K562 (cell line): Measurements from ENCODE around the gene ZNF763. TPM values are rescaled to one million over a fixed set of nuclear protein-coding genes. Genes with fewer than 3 reads are reported as not detected.

Source experiments
- ATAC-seq: fragments of 200-7000 bp; cut with Tn5 transposase; 3 replicates; pipeline ENCODE4 v1.9.1; 2020; ENCODE audit warnings: moderate library complexity
- BruUV-seq: library from RNA; stranded (reverse); fragments of 400-500 nt; replicated peaks from 2 replicates; lab custom pipeline; 2021; lab: Mats Ljungman, UMichigan
- CTCF ChIA-PET: fragments of 300-600 bp; formaldehyde crosslinking; extraction: SDS; loops from one replicate; lab custom pipeline; 2021; ENCODE audit warnings: low intra/inter-chr PET ratio; lab: Yijun Ruan, JAX
- POLR2A ChIA-PET: fragments of 300-600, 350-650 bp; sonication (Branson Sonifier 250); formaldehyde crosslinking; extraction: SDS; loops from one replicate; lab custom pipeline; 2021; ENCODE audit warnings: antibody characterized with exemption, inconsistent platforms; lab: Yijun Ruan, JAX
- DNase-seq, 4 experiments: peaks; one replicate each; pipeline versions ENCODE4 v3.0.0 to v3.0.0-alpha.2; 2011 to 2018; ENCODE audit warnings: low spot score in 3 of 4, mixed read lengths in 3 of 4; ENCODE audit errors: extremely low read depth in 1 of 4
- FAIRE-seq: peaks from 2 replicates; lab custom pipeline; 2011; peaks lifted over from hg19 to GRCh38; lab: Jason Lieb, UNC
- H2AFZ ChIP-seq: 2 replicates; pipeline ENCODE4 v1.6.0; 2011; ENCODE audit warnings: low read depth, low read length, control low read depth, inconsistent platforms
- H3K27ac ChIP-seq: fragments of 200-600 bp; 3 replicates; pipeline ENCODE4 v1.8.0; 2011; ENCODE audit warnings: low read depth, mild to moderate bottlenecking, control low read depth, inconsistent platforms, low read length, moderate library complexity, mixed read lengths; ENCODE audit errors: extremely low read depth
- H3K27me3 ChIP-seq, 2 experiments: fragments of 300-600 bp in 1 of 2; 2 replicates in 1 of 2; 3 replicates in 1 of 2; pipeline versions ENCODE4 v1.6.0 to v1.8.0; 2011; ENCODE audit warnings: inconsistent platforms in 2 of 2, low read length in 2 of 2, mild to moderate bottlenecking in 1 of 2, mixed read lengths in 1 of 2, moderate library complexity in 1 of 2; ENCODE audit not compliant: control insufficient read depth in 2 of 2, insufficient read depth in 2 of 2
- H3K36me3 ChIP-seq: fragments of 300-600 bp; 3 replicates; pipeline ENCODE4 v1.8.0; 2011; ENCODE audit warnings: mild to moderate bottlenecking, low read length, inconsistent platforms; ENCODE audit not compliant: control insufficient read depth, insufficient read depth
- H3K4me1 ChIP-seq, 2 experiments: fragments of 200-600 bp in 1 of 2; replicated peaks in 1 of 2; 2 replicates in 1 of 2; 3 replicates in 1 of 2; pipeline versions ENCODE4 v1.5.1 to v1.8.0; 2011; ENCODE audit warnings: inconsistent platforms in 2 of 2, low read length in 2 of 2, mild to moderate bottlenecking in 1 of 2, mixed read lengths in 1 of 2, moderate library complexity in 1 of 2; ENCODE audit not compliant: control insufficient read depth in 2 of 2, insufficient read depth in 2 of 2
- H3K4me2 ChIP-seq: 2 replicates; pipeline ENCODE4 v1.6.1; 2011; ENCODE audit warnings: low read length, control low read depth, inconsistent platforms, mixed read lengths; ENCODE audit not compliant: insufficient read depth
- H3K4me3 ChIP-seq: fragments of 200-600 bp; sonication (generic), shearing (Covaris generic); 2 replicates; pipeline ENCODE4 v1.5.1; 2016; ENCODE audit warnings: control low read depth, inconsistent platforms
- H3K79me2 ChIP-seq: fragments of 200-600 bp; 3 replicates; pipeline ENCODE4 v1.8.0; 2011; ENCODE audit warnings: low read length, inconsistent platforms; ENCODE audit not compliant: control insufficient read depth, insufficient read depth
- H3K9ac ChIP-seq, 2 experiments: 2 replicates each; pipeline versions ENCODE4 v1.6.0 to v1.6.1; 2011; ENCODE audit warnings: low read depth in 2 of 2, low read length in 2 of 2, control low read depth in 1 of 2, inconsistent platforms in 1 of 2, mild to moderate bottlenecking in 1 of 2, mixed read lengths in 1 of 2; ENCODE audit not compliant: insufficient read depth in 1 of 2
- H3K9me1 ChIP-seq: one replicate; pipeline ENCODE4 v1.6.0; 2011; ENCODE audit warnings: inconsistent platforms, mild to moderate bottlenecking, low read length, moderate library complexity; ENCODE audit not compliant: control insufficient read depth, insufficient read depth
- H3K9me3 ChIP-seq: replicated peaks from 2 replicates; pipeline ENCODE4 v1.5.1; 2011; ENCODE audit warnings: low read depth, low read length, inconsistent platforms; ENCODE audit not compliant: control insufficient read depth, insufficient read depth
- H4K20me1 ChIP-seq: replicated peaks from 2 replicates; pipeline ENCODE4 v1.6.1; 2011; ENCODE audit warnings: low read length, inconsistent platforms, mixed read lengths; ENCODE audit not compliant: control insufficient read depth, insufficient read depth
- BACH1 ChIP-seq: fragments of 200-800 bp; sonication (Bioruptor generic); IDR thresholded peaks from 2 replicates; pipeline ENCODE4 v1.6.1; 2016; ENCODE audit warnings: missing genetic modification characterization, missing compliant biosample characterization
- GATAD2B ChIP-seq: fragments of 450-650 bp; IDR thresholded peaks from 2 replicates; pipeline ENCODE4 v1.6.1; 2017; ENCODE audit warnings: mild to moderate bottlenecking, borderline replicate concordance
- HDAC1 ChIP-seq, 2 experiments: fragments of 450-650 bp; IDR thresholded peaks; 2 replicates each; pipeline ENCODE4 v1.6.1; 2016 to 2017; ENCODE audit warnings: inconsistent platforms in 1 of 2, mild to moderate bottlenecking in 1 of 2, moderate library complexity in 1 of 2
- HMGN3 ChIP-seq: IDR thresholded peaks from 2 replicates; pipeline ENCODE4 v1.6.1; 2011; ENCODE audit warnings: borderline replicate concordance, low read depth, mild to moderate bottlenecking, mixed read lengths, low read length; ENCODE audit not compliant: insufficient read length; ENCODE audit errors: extremely low read depth
- JUNB ChIP-seq: fragments of 450-650 bp; formaldehyde crosslinking; conservative IDR thresholded peaks from 2 replicates; pipeline ENCODE4 v1.4.0; 2020; ENCODE audit warnings: mild to moderate bottlenecking
- NFATC3 ChIP-seq: fragments of 450-650 bp; IDR thresholded peaks from 2 replicates; pipeline ENCODE4 v1.6.1; 2017; ENCODE audit warnings: mild to moderate bottlenecking
- ZNF121 ChIP-seq: sonication (generic); formaldehyde crosslinking; conservative IDR thresholded peaks from 2 replicates; pipeline ENCODE4 v1.8.0; 2022; ENCODE audit warnings: missing genetic modification reagents
- ZNF780A ChIP-seq: fragments of 250-450 bp; sonication (Bioruptor Pico); IDR thresholded peaks from 2 replicates; pipeline ENCODE4 v1.5.0; 2021; ENCODE audit warnings: mild to moderate bottlenecking
- WGBS: fragments of 100-300 bp; shearing (Covaris generic); methylation state at CpG from one replicate; pipeline ENCODE4 v1.1.6; 2016; ENCODE audit warnings: low coverage, mixed read lengths; ENCODE audit not compliant: insufficient coverage; ENCODE audit errors: missing lambda C conversion rate; 5-methylcytosine and 5-hydroxymethylcytosine counted together
- in situ Hi-C: fragments of 300-500 bp; cut with MboI; formaldehyde crosslinking; loops from 4 replicates; pipeline ENCODE4 v1.15.0; 2018; ENCODE audit warnings: inconsistent platforms, mixed read lengths
- intact Hi-C: fragments of 100-400 bp; cut with micrococcal nuclease; formaldehyde crosslinking; loops from 2 replicates; pipeline ENCODE4 v1.14.2; 2022
- polyA plus RNA-seq, 8 experiments: library from polyadenylated mRNA; depleted of rRNA in 4 of 8; stranded (reverse) in 5 of 8; unstranded in 3 of 8; fragments of >200 nt; fragmentation: Nextera tagmentation in 2 of 8; fragmentation: Illumina TruSeq in 1 of 8; extraction: Ambion mirVana in 2 of 8; extraction: Trizol in 1 of 8; gene quantifications; 2 replicates each; pipeline versions ENCODE4 v1.2.1 to v1.2.3, GENCODE V29; 2011 to 2014; ENCODE audit warnings: inconsistent platforms in 1 of 8, missing spikeins in 1 of 8
- total RNA-seq, 7 experiments: library from RNA; depleted of rRNA in 6 of 7; stranded (reverse); fragments of >200 nt in 6 of 7; fragmentation: Illumina TruSeq in 2 of 7; extraction: Trizol in 2 of 7; gene quantifications; 2 replicates each; pipeline versions ENCODE4 v1.2.1 to v1.2.3, GENCODE V29; 2011 to 2021; ENCODE audit warnings: low replicate concordance in 1 of 7
- TF ChIP-seq, protein P1 (sequence below): fragments of 450-650 bp; formaldehyde crosslinking; IDR thresholded peaks from 2 replicates; pipeline ENCODE4 v1.4.0; 2022; ENCODE audit warnings: missing genetic modification characterization

ZNF763 gene
- total and polyA plus RNA-seq, 9 of the 15 experiments (the other 6 are each of a cell fraction or from before 2014, with no cell fraction given) = 0.08 to 0.28 (median 0.16) TPM; not detected in 3

DNA sequence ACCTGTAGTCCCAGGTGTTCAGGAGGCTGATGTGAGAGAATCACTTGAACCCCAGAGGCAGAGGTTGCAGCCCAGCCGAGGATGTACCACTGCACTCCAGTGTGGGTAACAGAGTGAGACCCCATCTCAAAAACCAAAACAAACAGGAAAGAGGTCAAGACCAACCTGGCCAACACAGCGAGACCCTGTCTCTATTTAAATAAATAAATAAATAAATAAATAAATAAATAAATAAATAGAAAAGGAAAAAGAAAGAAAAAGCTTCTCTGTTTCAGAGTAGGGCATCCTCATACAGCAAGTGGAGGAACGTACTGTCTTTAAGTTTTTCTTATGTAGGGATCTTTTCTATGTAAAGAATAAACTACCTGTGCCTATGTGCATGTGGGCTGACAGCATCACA is 37.6 kb upstream of the ZNF763 start:
- CTCF ChIA-PET = interaction anchor here (0.6 kb wide), 1 partner anchor 9 kb away, joined by 4 read pairs; no protein-coding TSS in a partner anchor
- H4K20me1 ChIP-seq = no peaks in the 10 kb centered on the region
- H2AFZ ChIP-seq = no peak overlapping the region
- 96% methylated on average over 3 of the region's 3 CpGs for WGBS
- H3K9ac ChIP-seq = no peak overlapping the region
- peaks cover 64% of the 10 kb centered on the region for H3K79me2 ChIP-seq
- peaks cover 7 to 23% of the 10 kb centered on the region in 2 experiments; a peak in 4 of 5 replicates for H3K4me1 ChIP-seq
- intact Hi-C loops (no loop called here), in situ Hi-C loops (no loop called here)
- H3K9me1 ChIP-seq = no peaks in the 10 kb centered on the region
- FAIRE-seq = no peak
- no peaks in the 10 kb centered on the region for H3K27me3 ChIP-seq
- TF ChIP-seq ZNF780A (CRISPR knock-in tag) (no peak), NFATC3 (no peak), HDAC1 (IDR thresholded peaks at IDR 0.05) (no peak), BACH1 (tag) (no peak), HMGN3 (no peak), JUNB (CRISPR knock-in tag) (no peak), GATAD2B (no peak), ZNF121 (peak; percentile 38; the same call in 1 of the 2 replicates)
- TF ChIP-seq, protein P1, sequence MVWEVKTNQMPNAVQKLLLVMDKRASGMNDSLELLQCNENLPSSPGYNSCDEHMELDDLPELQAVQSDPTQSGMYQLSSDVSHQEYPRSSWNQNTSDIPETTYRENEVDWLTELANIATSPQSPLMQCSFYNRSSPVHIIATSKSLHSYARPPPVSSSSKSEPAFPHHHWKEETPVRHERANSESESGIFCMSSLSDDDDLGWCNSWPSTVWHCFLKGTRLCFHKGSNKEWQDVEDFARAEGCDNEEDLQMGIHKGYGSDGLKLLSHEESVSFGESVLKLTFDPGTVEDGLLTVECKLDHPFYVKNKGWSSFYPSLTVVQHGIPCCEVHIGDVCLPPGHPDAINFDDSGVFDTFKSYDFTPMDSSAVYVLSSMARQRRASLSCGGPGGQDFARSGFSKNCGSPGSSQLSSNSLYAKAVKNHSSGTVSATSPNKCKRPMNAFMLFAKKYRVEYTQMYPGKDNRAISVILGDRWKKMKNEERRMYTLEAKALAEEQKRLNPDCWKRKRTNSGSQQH (CRISPR knock-in tag) = no peak
- POLR2A ChIA-PET = no interaction called here
- no peak overlapping the region for H3K4me3 ChIP-seq
- no peak overlapping the region for H3K27ac ChIP-seq
- no peak for ATAC-seq
- DNase-seq = no peak
- no peak overlapping the region for H3K4me2 ChIP-seq
- H3K36me3 ChIP-seq = peaks cover 40% of the 10 kb centered on the region
- no peaks in the 10 kb centered on the region; the same call in 1 of the 2 replicates for H3K9me3 ChIP-seq
- BruUV-seq = no TSS peak
